ENCODE measurements around the gene HAUS7. TPM values are rescaled to one million over a fixed set of nuclear protein-coding genes. Genes with fewer than 3 reads are reported as not detected.

Gene HAUS7
- total RNA-seq, 1 experiment from 2014 or later = 59.9 TPM

GRCh38 chrX:153494541-153495361 lies 24.4 kb upstream of the HAUS7 start, which contains the start of gene BGN:
BGN (plus strand) TSS chrX:153494980; CDS start chrX:153504632, 9,652 bp downstream.
- peak; percentile 38 for ATAC-seq
- BruUV-seq (replicated peaks) = no TSS peak
- CTCF ChIA-PET = interaction anchor here (1.1 kb wide), 1 partner anchor 24 kb away, joined by 4 read pairs; no protein-coding TSS in a partner anchor
- no peak for DNase-seq (ENCODE audit: low read depth, low spot score)
- peaks cover 16% of the 10 kb centered on the region for H3K4me1 ChIP-seq (ENCODE audit: control insufficient read depth, insufficient read depth, low read length)
- H3K36me3 ChIP-seq (ENCODE audit: control insufficient read depth, insufficient read depth, low read length) = no peaks in the 10 kb centered on the region
- POLR2A ChIA-PET = no interaction called here
- TF ChIP-seq CTCF (IDR thresholded peaks at IDR 0.05) = no peak
- TF ChIP-seq, protein P1, sequence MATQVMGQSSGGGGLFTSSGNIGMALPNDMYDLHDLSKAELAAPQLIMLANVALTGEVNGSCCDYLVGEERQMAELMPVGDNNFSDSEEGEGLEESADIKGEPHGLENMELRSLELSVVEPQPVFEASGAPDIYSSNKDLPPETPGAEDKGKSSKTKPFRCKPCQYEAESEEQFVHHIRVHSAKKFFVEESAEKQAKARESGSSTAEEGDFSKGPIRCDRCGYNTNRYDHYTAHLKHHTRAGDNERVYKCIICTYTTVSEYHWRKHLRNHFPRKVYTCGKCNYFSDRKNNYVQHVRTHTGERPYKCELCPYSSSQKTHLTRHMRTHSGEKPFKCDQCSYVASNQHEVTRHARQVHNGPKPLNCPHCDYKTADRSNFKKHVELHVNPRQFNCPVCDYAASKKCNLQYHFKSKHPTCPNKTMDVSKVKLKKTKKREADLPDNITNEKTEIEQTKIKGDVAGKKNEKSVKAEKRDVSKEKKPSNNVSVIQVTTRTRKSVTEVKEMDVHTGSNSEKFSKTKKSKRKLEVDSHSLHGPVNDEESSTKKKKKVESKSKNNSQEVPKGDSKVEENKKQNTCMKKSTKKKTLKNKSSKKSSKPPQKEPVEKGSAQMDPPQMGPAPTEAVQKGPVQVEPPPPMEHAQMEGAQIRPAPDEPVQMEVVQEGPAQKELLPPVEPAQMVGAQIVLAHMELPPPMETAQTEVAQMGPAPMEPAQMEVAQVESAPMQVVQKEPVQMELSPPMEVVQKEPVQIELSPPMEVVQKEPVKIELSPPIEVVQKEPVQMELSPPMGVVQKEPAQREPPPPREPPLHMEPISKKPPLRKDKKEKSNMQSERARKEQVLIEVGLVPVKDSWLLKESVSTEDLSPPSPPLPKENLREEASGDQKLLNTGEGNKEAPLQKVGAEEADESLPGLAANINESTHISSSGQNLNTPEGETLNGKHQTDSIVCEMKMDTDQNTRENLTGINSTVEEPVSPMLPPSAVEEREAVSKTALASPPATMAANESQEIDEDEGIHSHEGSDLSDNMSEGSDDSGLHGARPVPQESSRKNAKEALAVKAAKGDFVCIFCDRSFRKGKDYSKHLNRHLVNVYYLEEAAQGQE (IDR thresholded peaks at IDR 0.05; ENCODE audit: insufficient read depth in 1 of 2, low read depth in 2 of 2, low read length in 1 of 2) = no peak
- TF ChIP-seq POLR2AphosphoS5 (IDR thresholded peaks at IDR 0.05; ENCODE audit: low read depth, low read length) = no peak
- TF ChIP-seq SIN3A (IDR thresholded peaks at IDR 0.05; ENCODE audit: borderline replicate concordance, insufficient read depth, low read depth, low read length) = no peak
- no peak for TF ChIP-seq TCF7L2 (IDR thresholded peaks at IDR 0.05; ENCODE audit: low read depth, low read length)
- in situ Hi-C loops (cut with HindIII; ENCODE audit: low pct_unique_long_range_greater_than_20kb, low sequenced_read_pairs) = no loop called here
- intact Hi-C loops (cut with micrococcal nuclease; ENCODE audit: unreplicated experiment) = no loop called here
- H3K27ac ChIP-seq (ENCODE audit: low read length) = no peak within 1 kb of the TSS
- H3K27me3 ChIP-seq (ENCODE audit: control insufficient read depth, insufficient read depth, low read length) = no peaks in the 10 kb centered on the region
- H3K4me3 ChIP-seq (ENCODE audit: low read depth in 2 of 2, low read length in 2 of 2) = peak within 1 kb of the TSS; percentile 22 to 39
- no peaks in the 10 kb centered on the region for H3K9me3 ChIP-seq (ENCODE audit: control insufficient read depth, insufficient read depth, low read depth, low read length)

DNA sequence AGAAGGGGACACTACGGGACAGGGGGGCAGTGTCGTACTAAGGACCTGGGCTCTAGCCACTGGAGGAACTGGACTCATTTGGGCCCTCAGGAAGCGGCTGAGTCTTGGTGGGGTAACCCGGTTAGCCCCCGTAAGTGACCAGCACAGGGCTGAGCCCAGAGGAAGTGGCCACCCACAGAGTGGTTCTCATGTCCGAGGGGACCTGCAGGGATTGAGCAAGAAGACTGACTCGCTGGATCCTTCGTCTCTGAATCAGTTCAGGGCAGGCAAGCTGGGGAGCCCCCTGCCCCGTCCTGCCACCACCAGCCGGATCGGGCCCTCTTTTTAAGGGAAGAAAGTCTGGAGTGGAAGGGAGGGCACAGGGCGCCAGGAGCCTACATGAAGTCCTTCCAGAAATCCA lies 23.7 kb upstream of the HAUS7 start:
- ATAC-seq (no peak), DNase-seq (ENCODE audit: low read depth, low spot score) (no peak)
- TF ChIP-seq, protein P1 (IDR thresholded peaks at IDR 0.05; ENCODE audit: insufficient read depth in 1 of 2, low read depth in 2 of 2, low read length in 1 of 2) = no peak
- TF ChIP-seq POLR2AphosphoS5 (IDR thresholded peaks at IDR 0.05; ENCODE audit: low read depth, low read length) (no peak), SIN3A (IDR thresholded peaks at IDR 0.05; ENCODE audit: borderline replicate concordance, insufficient read depth, low read depth, low read length) (no peak), CTCF (IDR thresholded peaks at IDR 0.05) (no peak), TCF7L2 (IDR thresholded peaks at IDR 0.05; ENCODE audit: low read depth, low read length) (no peak)
- Histone ChIP-seq H3K4me1 (ENCODE audit: control insufficient read depth, insufficient read depth, low read length) (peaks cover 19% of the 10 kb centered on the region), H3K9me3 (ENCODE audit: control insufficient read depth, insufficient read depth, low read depth, low read length) (no peaks in the 10 kb centered on the region), H3K36me3 (ENCODE audit: control insufficient read depth, insufficient read depth, low read length) (no peaks in the 10 kb centered on the region), H3K4me3 (ENCODE audit: low read depth in 2 of 2, low read length in 2 of 2) (no peak overlapping the region), H3K27ac (ENCODE audit: low read length) (no peak overlapping the region), H3K27me3 (ENCODE audit: control insufficient read depth, insufficient read depth, low read length) (no peaks in the 10 kb centered on the region)
- in situ Hi-C loops (cut with HindIII; ENCODE audit: low pct_unique_long_range_greater_than_20kb, low sequenced_read_pairs) (no loop called here), intact Hi-C loops (cut with micrococcal nuclease; ENCODE audit: unreplicated experiment) (no loop called here)
- POLR2A ChIA-PET = no interaction called here
- BruUV-seq (replicated peaks) = no TSS peak
- CTCF ChIA-PET = interaction anchor here (1.1 kb wide), 1 partner anchor 23 kb away, joined by 4 read pairs; no protein-coding TSS in a partner anchor
